AG04450 (cell line): ENCODE data around the gene CCDC187. TPM values are rescaled to one million over a fixed set of nuclear protein-coding genes. Genes with fewer than 3 reads are reported as not detected.

Experiments used
- CTCF ChIA-PET: fragments of 300-600, 350-600 bp; formaldehyde crosslinking; extraction: SDS; loops from one replicate; lab custom pipeline; 2022; ENCODE audit warnings: antibody characterized with exemption, inconsistent platforms; lab: Charles Lee
- POLR2A ChIA-PET: fragments of 350-600 bp; formaldehyde crosslinking; extraction: SDS; loops from one replicate; lab custom pipeline; 2021; ENCODE audit warnings: antibody characterized with exemption, inconsistent platforms; lab: Yijun Ruan, JAX
- DNase-seq: peaks from one replicate; pipeline ENCODE4 v3.0.0-alpha.2; 2011; ENCODE audit warnings: low read depth, low spot score
- H3K27ac ChIP-seq: one replicate; pipeline ENCODE4 v1.5.1; 2012; ENCODE audit warnings: low read depth, low read length, control low read depth
- H3K27me3 ChIP-seq: one replicate; pipeline ENCODE4 v1.6.0; 2012; ENCODE audit warnings: low read length; ENCODE audit not compliant: control insufficient read depth, insufficient read depth
- H3K4me3 ChIP-seq: 2 replicates; pipeline ENCODE4 v1.5.1; 2011; ENCODE audit warnings: mild to moderate bottlenecking, low read depth, low read length, control low read depth
- H3K9me3 ChIP-seq: 2 replicates; pipeline ENCODE4 v1.5.1; 2012; ENCODE audit warnings: low read length; ENCODE audit not compliant: control insufficient read depth, insufficient read depth
- CTCF ChIP-seq: IDR thresholded peaks from 2 replicates; pipeline ENCODE4 v1.5.1; 2011; ENCODE audit warnings: low read depth, low read length, control low read depth, inconsistent platforms
- polyA plus RNA-seq: library from polyadenylated mRNA; depleted of rRNA; stranded (reverse); fragments of >200 nt; gene quantifications from 2 replicates; pipeline ENCODE4 v1.2.3, GENCODE V29; 2011

The CCDC187 gene
- polyA plus RNA-seq, 1 experiment, result not detected

GRCh38 chr9:136276716-136277115, 27.2 kb downstream of the CCDC187 start:
- Histone ChIP-seq H3K27ac (no peak overlapping the region), H3K9me3 (peaks cover 16% of the 10 kb centered on the region), H3K4me3 (no peak overlapping the region), H3K27me3 (peaks cover 61% of the 10 kb centered on the region)
- TF ChIP-seq CTCF, result no peak
- ChIA-PET CTCF (no interaction called here), POLR2A (no interaction called here)
- no peak for DNase-seq

DNA sequence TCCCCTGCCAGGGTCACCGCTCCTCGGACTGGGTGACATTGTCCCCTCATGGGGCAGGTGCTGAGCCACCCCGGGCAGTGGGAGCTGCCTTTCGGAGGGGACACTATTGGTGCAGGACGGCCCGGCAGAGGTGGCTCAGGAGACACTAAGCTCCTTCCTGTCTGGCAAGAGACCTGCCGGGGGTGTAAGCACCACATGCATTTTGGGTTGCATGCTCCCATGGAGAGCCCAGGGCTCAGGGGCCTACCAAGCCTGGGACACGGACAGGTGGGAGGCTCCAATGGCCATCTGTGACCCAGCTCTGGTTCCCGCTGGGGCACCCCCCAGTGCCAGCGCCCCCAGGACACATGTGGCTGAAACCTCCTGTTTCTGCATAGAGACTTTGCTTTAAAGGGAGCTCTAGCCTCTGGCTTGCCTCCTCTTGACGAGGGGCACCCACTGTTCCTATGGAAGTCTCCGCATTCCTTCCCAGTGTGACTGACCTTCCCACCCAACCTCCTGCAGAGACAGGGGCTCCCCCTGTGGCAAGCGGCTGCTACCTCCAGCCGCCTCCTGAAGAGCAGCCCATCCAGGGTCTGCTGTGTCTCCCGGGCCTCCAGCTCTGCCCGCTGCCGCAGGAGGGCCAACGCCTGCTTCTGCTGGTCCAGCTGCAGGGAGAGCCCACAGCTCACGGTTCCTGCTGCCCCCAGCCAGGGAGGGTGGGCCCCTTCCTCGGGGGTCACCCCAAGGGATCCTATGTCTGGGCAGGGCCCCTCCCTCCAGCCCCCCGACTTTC, 28.1 kb downstream of the CCDC187 start:
- DNase-seq, result no peak
- H3K27ac ChIP-seq, result no peak overlapping the region
- POLR2A ChIA-PET, result no interaction called here
- H3K4me3 ChIP-seq, result no peak overlapping the region
- TF ChIP-seq CTCF, result no peak
- H3K9me3 ChIP-seq, result peaks cover 16% of the 10 kb centered on the region
- H3K27me3 ChIP-seq, result peaks cover 57% of the 10 kb centered on the region
- CTCF ChIA-PET, result interaction anchor here (0.6 kb wide), 2 partner anchors 8 to 479 kb away, joined by 3 to 4 read pairs; no protein-coding TSS in a partner anchor

DNA sequence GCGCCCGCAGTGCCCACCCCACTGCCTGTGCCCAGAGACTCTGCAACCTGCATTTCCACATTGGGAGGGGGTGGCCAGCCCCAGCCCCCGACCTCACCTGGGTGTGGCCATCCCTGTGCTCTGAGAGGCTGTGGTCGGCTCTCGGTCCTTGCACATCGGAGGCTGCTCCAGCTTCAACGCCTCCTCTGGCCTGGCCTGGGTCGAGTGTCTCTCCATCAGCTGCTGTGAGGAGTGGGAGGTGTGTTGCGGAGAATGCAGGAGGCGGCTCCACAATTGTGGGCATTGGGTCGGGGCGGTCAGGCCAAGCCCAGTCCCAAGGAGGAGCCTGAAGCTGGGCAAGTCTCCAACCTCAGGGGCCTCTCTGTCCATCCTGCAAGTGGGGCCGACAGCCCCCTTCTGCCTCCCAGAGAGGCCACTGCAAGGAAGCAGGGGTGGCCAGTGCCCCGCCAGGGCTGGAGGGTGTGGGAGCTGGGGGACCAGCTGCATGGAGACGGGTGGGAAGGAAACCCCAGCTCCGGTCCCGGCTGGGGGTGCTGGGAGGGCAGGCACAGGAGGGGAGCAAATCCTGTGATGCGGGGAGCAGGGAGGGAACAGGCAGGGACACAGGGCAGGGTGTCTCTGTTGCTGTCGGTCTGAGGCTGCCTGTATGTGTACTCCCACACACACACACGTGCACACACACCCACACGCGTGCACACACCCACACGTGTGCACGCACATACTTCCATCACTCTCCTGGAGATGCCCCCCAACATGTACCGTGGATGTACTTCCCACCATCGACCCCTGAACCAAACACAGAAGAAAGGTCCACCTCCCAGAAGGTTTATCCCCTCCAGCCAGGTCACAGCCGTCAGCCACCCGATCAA, 28.9 kb downstream of the CCDC187 start:
- no peak overlapping the region for H3K27ac ChIP-seq
- no peak for TF ChIP-seq CTCF
- peaks cover 50% of the 10 kb centered on the region for H3K27me3 ChIP-seq
- DNase-seq, result no peak
- H3K9me3 ChIP-seq, result peaks cover 10% of the 10 kb centered on the region
- ChIA-PET CTCF (interaction anchor here (0.6 kb wide), 1 partner anchor 478 kb away, joined by 4 read pairs; no protein-coding TSS in a partner anchor), POLR2A (no interaction called here)
- H3K4me3 ChIP-seq, result no peak overlapping the region

DNA sequence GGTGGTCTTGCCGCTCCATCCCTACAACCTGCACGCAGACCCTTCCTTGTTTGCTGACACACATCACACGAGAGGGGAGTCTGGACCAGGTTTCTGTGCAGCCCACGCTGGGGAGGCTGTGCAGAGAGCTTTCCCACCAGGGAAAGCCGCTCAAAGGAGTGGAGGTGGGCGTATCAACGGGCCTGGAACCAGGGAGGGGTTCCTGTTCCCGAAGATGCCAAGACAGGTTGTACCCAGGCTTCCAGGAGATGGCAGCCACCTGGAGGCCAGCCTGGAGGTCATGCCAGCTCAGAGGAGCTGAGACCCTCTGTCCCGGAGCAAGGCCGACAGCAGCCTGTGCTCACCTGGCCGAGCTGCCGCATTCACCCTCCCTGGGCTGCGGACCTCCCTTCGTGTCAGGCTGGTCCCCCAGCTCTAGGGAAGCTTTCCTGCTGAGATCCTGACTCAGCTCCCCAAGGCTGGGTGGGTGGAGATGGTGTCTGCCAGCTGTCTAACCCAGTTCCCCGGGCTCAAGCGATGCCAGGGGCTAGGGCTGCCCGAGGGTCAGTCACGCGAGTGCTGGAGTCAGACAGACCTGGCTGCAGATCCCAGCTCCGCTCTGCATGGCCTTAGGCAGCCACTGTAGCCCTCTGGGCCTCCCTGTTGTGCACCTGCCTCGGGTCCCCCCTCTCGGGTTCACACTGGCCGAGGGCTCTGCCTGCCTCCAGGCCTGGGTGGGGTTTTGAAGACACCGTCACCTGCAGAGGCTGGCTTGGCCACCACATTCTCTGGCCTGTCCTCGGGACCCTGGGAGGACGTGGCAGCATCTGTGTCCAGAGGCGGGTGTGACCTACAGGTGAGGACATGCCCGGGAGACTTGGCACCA, 29.7 kb downstream of the CCDC187 start:
- CTCF ChIA-PET, result no interaction called here
- Histone ChIP-seq H3K27me3 (peaks cover 45% of the 10 kb centered on the region), H3K9me3 (peaks cover under 1% of the 10 kb centered on the region), H3K4me3 (no peak overlapping the region), H3K27ac (no peak overlapping the region)
- POLR2A ChIA-PET, result no interaction called here
- DNase-seq, result no peak
- TF ChIP-seq CTCF, result no peak
